HEK293 (cell line): ENCODE measurements around the gene GLIS1.

Experiments
- BCL11A ChIP-seq: fragments of 450-650 bp; formaldehyde crosslinking; IDR thresholded peaks from 2 replicates; pipeline ENCODE4 v1.5.1; 2016; ENCODE audit warnings: low read depth, missing biosample characterization, missing genetic modification characterization
- CTCF ChIP-seq: fragments of 450-650 bp; formaldehyde crosslinking; IDR thresholded peaks from 2 replicates; pipeline ENCODE4 v1.5.1; 2016; ENCODE audit warnings: missing biosample characterization, missing genetic modification characterization
- HOXA7 ChIP-seq: sonication (generic); formaldehyde crosslinking; IDR thresholded peaks from 2 replicates; pipeline ENCODE4 v1.8.1; 2022; ENCODE audit warnings: missing genetic modification reagents, borderline replicate concordance
- SP2 ChIP-seq: fragments of 450-650 bp; formaldehyde crosslinking; IDR thresholded peaks from 2 replicates; pipeline ENCODE4 v1.5.1; 2016; ENCODE audit warnings: missing biosample characterization, missing genetic modification characterization
- TRIM28 ChIP-seq: IDR thresholded peaks from 2 replicates; pipeline ENCODE4 v1.6.1; 2011; ENCODE audit warnings: low read length, control low read depth, borderline replicate concordance
- ZNF24 ChIP-seq: fragments of 450-650 bp; formaldehyde crosslinking; IDR thresholded peaks from 2 replicates; pipeline ENCODE4 v1.5.1; 2016; ENCODE audit warnings: missing biosample characterization, missing genetic modification characterization
- ZNF26 ChIP-seq: fragments of 450-650 bp; formaldehyde crosslinking; IDR thresholded peaks from 2 replicates; pipeline ENCODE4 v1.5.1; 2016; ENCODE audit warnings: missing biosample characterization, missing genetic modification characterization
- ZNF488 ChIP-seq: fragments of 450-650 bp; formaldehyde crosslinking; IDR thresholded peaks from 2 replicates; pipeline ENCODE4 v1.5.1; 2016; ENCODE audit warnings: missing biosample characterization, missing genetic modification characterization
- ZNF571 ChIP-seq: fragments of 450-650 bp; formaldehyde crosslinking; IDR thresholded peaks from 2 replicates; pipeline ENCODE4 v1.5.0; 2017; ENCODE audit warnings: missing biosample characterization, missing genetic modification characterization

- TF ChIP-seq ZNF26 (tag by site-specific recombination), result no peak
- TF ChIP-seq SP2 (tag by site-specific recombination), result no peak
- TF ChIP-seq HOXA7 (CRISPR knock-in tag), result no peak
- no peak for TF ChIP-seq ZNF488
- TF ChIP-seq TRIM28, result no peak
- TF ChIP-seq ZNF571 (tag by site-specific recombination), result no peak
- peak; percentile 23; the same call in 1 of the 2 replicates for TF ChIP-seq CTCF (tag by site-specific recombination)
- TF ChIP-seq ZNF24 (tag by site-specific recombination), result no peak
- TF ChIP-seq BCL11A (tag by site-specific recombination), result no peak
Observed at GRCh38 chr1:53688381-53689102, 50.4 kb downstream of the GLIS1 start.
